Heart left ventricle (tissue), 16 donors: ENCODE measurements around the gene OR10H1. TPM values are rescaled to one million over a fixed set of nuclear protein-coding genes. Genes with fewer than 3 reads are reported as not detected.
"Not testable (repeated sequence)": the region's sequence is repeated elsewhere in the genome, so short reads cannot be mapped to it uniquely, and the experiment has no call there.

Experiments
- ATAC-seq, 4 donors: fragments of 200-7000 bp; cut with Tn5 transposase; one replicate each; pipeline ENCODE4 v1.9.1; 2020 to 2022; ENCODE audit warnings: moderate library complexity in 4 of 4, mild to moderate bottlenecking in 3 of 4, moderate number of reproducible peaks in 1 of 4
- DNase-seq, 5 donors: peaks; one replicate each; pipeline ENCODE4 v3.0.0-alpha.2; 2020
- H3K27ac ChIP-seq, 12 donors: fragments of 200-600 bp; sonication (generic) in 4 of 12; one replicate each; pipeline versions ENCODE4 v1.5.0 to v1.8.0; 2016 to 2022; ENCODE audit warnings: mild to moderate bottlenecking in 2 of 12
- H3K27me3 ChIP-seq, 9 donors: fragments of 200-600 bp; sonication (generic) in 2 of 9; one replicate each; pipeline versions ENCODE4 v1.5.1 to v1.8.0; 2016 to 2022; ENCODE audit warnings: mild to moderate bottlenecking in 3 of 9
- H3K36me3 ChIP-seq, 9 donors: fragments of 200-600 bp; sonication (generic) in 2 of 9; one replicate each; pipeline versions ENCODE4 v1.5.0 to v1.8.0; 2018 to 2022; ENCODE audit warnings: mild to moderate bottlenecking in 2 of 9
- H3K4me1 ChIP-seq, 12 donors: fragments of 200-600 bp; sonication (generic) in 4 of 12; one replicate each; pipeline versions ENCODE4 v1.5.0 to v1.8.0; 2016 to 2022; ENCODE audit warnings: mild to moderate bottlenecking in 3 of 12
- H3K4me3 ChIP-seq, 12 donors: fragments of 200-600 bp; sonication (generic) in 4 of 12; one replicate each; pipeline versions ENCODE4 v1.5.0 to v1.8.0; 2017 to 2022; ENCODE audit warnings: mild to moderate bottlenecking in 9 of 12, moderate library complexity in 4 of 12
- H3K9me3 ChIP-seq, 12 donors: fragments of 200-600 bp; sonication (generic) in 4 of 12; one replicate each; pipeline versions ENCODE4 v1.5.0 to v1.8.0; 2016 to 2022; ENCODE audit warnings: mild to moderate bottlenecking in 1 of 12
- POLR2A ChIP-seq, 2 donors: fragments of 450-650 bp; IDR thresholded peaks; one replicate each; pipeline ENCODE4 v1.6.1; 2017; ENCODE audit warnings: antibody characterized with exemption in 2 of 2, mild to moderate bottlenecking in 2 of 2, moderate library complexity in 2 of 2
- WGBS, 4 donors: extraction: QIAGEN DNeasy Blood & Tissue Kit in 2 of 4; methylation state at CpG; one replicate each; pipeline versions ENCODE4 v1.1.5 to v1.1.7; 2013 to 2018; 5-methylcytosine and 5-hydroxymethylcytosine counted together
- intact Hi-C, 10 donors: fragments of 100-400 bp; cut with DNase I; formaldehyde crosslinking; loops; one replicate each; pipeline versions ENCODE4 v1.11.1 to v1.14.2; 2022
- polyA plus RNA-seq, 2 donors: library from polyadenylated mRNA; stranded (reverse); fragments of 200-250 nt; gene quantifications; one replicate each; pipeline ENCODE4 v1.2.3, GENCODE V29; 2013
- total RNA-seq, 9 donors: library from RNA; depleted of rRNA in 2 of 9; stranded (reverse); fragments of >200 nt in 2 of 9; fragmentation: NEBNext Ultra II Directional in 3 of 9; extraction: Animal tissue kit (Norgen Biotek cat#: 25700) in 3 of 9; gene quantifications; one replicate each; pipeline versions ENCODE4 v1.1.0 to v1.2.4, GENCODE V29; 2016 to 2023
- TF ChIP-seq, protein P1 (sequence below), 12 donors: fragments of 200-600 bp; sonication (generic) in 4 of 12; IDR thresholded peaks; one replicate each; pipeline versions ENCODE4 v1.5.0 to v1.8.0; 2018 to 2022; ENCODE audit warnings: antibody characterized with exemption in 12 of 12, mild to moderate bottlenecking in 5 of 12
- donor health status: ischemic (EF 13 %, LVEDD 7.1; RV severe dilation, severe dysfunction).
- donor health status: healthy with polysubstance abuse.
- donor health status: DM: no; HTN: yes; CAD: no.
- donor health status: DM: no; HTN: no; CAD: no.
- donor health status: ischemic (EF 25% LVEDD 6.9; RV normal size, moderate dysfunction).
- donor health status: ischemic (EF 25% LVEDD 5.7; RV mildly dilated, moderate dysfunction).
- donor health status: healthy.
- donor health status: DM: yes; HTN: yes; CAD: no.
- donor health status: ischemic (EF 35%, LVEDD 5.7; RV mildly dilated, moderate dysfunction).
- donor health status: nonischemic (EF 11% LVEDD 7.7; RV severe dilation, severe dysfunction).
- donor health status: DM: yes; HTN: yes; CAD: no.
- donor health status: PGD.
- donor health status: ischemic (EF 29% LVEDD 5.4; RV normal size, mild dysfunction).
- donor health status: nonischemic (EF 23%, LVEDD 6.1; RV moderate dilation, normal function).

OR10H1 gene
- total and polyA plus RNA-seq, 11 donors = 0.07 TPM; not detected in 10

- Histone ChIP-seq H3K4me3 (no peak overlapping the region), H3K27ac (no peak overlapping the region), H3K4me1 (peaks cover 0 to 15% (median 5%) of the 10 kb centered on the region in 12 donors), H3K27me3 (no peaks in the 10 kb centered on the region), H3K9me3 (no peaks in the 10 kb centered on the region), H3K36me3 (no peaks in the 10 kb centered on the region)
- ATAC-seq (no peak), DNase-seq (no peak)
- intact Hi-C loops = no loop called here
- TF ChIP-seq, protein P1, sequence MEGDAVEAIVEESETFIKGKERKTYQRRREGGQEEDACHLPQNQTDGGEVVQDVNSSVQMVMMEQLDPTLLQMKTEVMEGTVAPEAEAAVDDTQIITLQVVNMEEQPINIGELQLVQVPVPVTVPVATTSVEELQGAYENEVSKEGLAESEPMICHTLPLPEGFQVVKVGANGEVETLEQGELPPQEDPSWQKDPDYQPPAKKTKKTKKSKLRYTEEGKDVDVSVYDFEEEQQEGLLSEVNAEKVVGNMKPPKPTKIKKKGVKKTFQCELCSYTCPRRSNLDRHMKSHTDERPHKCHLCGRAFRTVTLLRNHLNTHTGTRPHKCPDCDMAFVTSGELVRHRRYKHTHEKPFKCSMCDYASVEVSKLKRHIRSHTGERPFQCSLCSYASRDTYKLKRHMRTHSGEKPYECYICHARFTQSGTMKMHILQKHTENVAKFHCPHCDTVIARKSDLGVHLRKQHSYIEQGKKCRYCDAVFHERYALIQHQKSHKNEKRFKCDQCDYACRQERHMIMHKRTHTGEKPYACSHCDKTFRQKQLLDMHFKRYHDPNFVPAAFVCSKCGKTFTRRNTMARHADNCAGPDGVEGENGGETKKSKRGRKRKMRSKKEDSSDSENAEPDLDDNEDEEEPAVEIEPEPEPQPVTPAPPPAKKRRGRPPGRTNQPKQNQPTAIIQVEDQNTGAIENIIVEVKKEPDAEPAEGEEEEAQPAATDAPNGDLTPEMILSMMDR (IDR thresholded peaks at IDR 0.05) = no peak
- no peak for TF ChIP-seq POLR2A (IDR thresholded peaks at IDR 0.05)
- 89 to 94% (median 92%) methylated on average over 3 of the region's 3 CpGs for WGBS, 4 donors
Observed at GRCh38 chr19:15838351-15838750, 22.9 kb upstream of the OR10H1 start.

GRCh38 chr19:15837221-15837731 is 21.8 kb upstream of the OR10H1 start:
- H3K4me1 ChIP-seq = peaks cover 0 to 15% (median 5%) of the 10 kb centered on the region in 12 donors
- peak overlapping the region; percentile 87 to 100 (median 94) for H3K27ac ChIP-seq
- peak in 2 of 5 donors; percentile 12 to 37 for DNase-seq
- H3K27me3 ChIP-seq = no peaks in the 10 kb centered on the region
- peak in 3 of 4 donors; percentile 8 to 30 (median 19) for ATAC-seq
- H3K36me3 ChIP-seq = no peaks in the 10 kb centered on the region
- no peak for TF ChIP-seq POLR2A (IDR thresholded peaks at IDR 0.05)
- TF ChIP-seq, protein P1 (IDR thresholded peaks at IDR 0.05) = no peak
- H3K9me3 ChIP-seq = no peaks in the 10 kb centered on the region
- H3K4me3 ChIP-seq = peak overlapping the region; percentile 53 to 99 (median 77)
- WGBS, 4 donors = 1 to 2% (median 1%) methylated on average over 9 of the region's 9 CpGs
- intact Hi-C loops = no loop called here

DNA sequence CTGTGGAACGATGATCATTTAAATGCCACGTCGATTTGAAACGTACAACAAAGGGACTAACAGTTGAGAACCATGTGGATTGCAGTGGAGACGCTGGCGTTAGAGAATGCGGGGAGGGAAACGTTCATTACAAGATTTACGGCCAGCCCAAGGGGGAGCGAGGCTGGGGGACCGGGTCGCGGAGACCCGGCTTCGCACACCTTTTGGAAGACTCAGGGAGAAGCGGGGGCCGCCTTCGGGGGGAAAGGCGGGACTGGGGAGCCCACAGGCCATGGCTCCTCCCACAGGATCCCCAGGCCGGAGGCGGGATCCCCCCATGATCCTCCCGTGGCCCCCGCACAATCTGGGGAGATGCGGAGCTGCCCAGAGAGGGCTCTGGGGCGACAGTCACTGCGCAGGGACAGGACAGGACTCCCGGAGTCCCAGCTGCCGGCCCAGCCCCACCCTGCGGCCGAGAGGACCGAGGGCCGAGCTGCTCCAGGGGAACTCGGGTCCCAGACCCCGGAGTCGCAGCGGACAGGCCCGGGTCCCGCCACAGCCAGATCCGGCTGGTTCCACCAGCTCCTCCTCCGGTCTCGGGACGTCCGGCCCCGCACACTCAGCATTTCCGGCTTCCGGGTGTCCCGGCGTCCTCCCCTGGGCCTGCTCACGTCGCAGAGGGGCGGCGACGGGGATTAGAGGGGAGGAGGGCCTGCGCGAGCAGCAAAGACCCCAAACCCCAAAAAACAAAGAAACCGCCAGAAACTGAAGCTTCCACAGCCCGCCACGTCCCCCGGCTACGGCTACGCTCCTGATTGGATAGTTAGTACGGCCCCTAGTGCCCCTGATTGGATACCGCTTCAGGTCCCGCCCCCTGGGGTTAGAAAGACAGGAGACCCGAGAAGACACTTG is 21.1 kb upstream of the OR10H1 start:
- intact Hi-C loops = no loop called here
- 0 to 1% (median 1%) methylated on average over 44 to 65 of the region's 65 CpGs for WGBS, 4 donors
- no peaks in the 10 kb centered on the region for H3K27me3 ChIP-seq

DNA sequence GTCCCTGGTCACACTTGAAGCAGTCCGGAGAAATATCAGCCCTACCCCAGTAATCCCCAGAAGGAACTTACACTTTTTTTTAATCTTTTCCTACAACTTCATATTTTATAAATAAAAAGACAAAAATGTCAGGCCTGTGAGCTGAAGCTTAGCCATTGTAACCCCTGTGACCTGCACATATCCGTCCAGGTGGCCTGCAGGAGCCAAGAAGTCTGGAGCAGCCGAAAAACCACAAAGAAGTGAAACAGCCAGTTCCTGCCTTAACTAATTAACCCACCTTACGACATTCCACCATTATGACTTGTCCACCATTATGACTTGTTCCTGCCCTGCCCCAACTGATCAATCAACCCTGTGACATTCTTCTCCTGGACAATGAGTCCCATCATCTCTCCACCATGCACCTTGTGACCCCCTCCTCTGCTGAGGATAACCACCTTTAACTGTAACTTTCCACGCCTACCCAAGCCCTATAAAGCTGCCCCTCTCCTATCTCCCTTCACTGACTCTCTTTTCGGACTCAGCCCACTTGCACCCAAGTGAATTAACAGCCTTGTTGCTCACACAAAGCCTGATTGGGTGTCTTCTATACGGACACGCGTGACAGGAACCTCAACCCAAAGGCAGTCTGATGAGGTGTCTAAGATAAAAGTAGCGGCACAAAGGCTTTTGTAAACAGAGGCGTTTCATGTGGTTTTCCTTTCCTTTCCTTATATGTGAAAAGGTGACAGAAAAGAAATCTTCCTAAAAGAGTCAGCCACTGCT is 20.3 kb upstream of the OR10H1 start:
- H3K27me3 ChIP-seq, intact Hi-C loops, H3K36me3 ChIP-seq, H3K9me3 ChIP-seq, DNase-seq, ATAC-seq: not testable (repeated sequence)
- Histone ChIP-seq H3K27ac (peak overlapping the region; percentile 87 to 100 (median 94)), H3K4me1 (peaks cover 0 to 15% (median 5%) of the 10 kb centered on the region in 12 donors), H3K4me3 (peak overlapping the region; percentile 53 to 99 (median 77))
- 41 to 49% (median 45%) methylated on average over 11 of the region's 11 CpGs for WGBS, 4 donors

More for the DNA sequence above, 21.1 kb upstream of the OR10H1 start:
- Histone ChIP-seq H3K36me3 (no peaks in the 10 kb centered on the region), H3K9me3 (no peaks in the 10 kb centered on the region), H3K27ac (peak overlapping the region; percentile 87 to 100 (median 94)), H3K4me3 (peak overlapping the region; percentile 53 to 99 (median 77)), H3K4me1 (peaks cover 0 to 15% (median 5%) of the 10 kb centered on the region in 12 donors)
- ATAC-seq (peak; percentile 99 to 100 (median 100)), DNase-seq (peak; percentile 96 to 99 (median 98))
- TF ChIP-seq, protein P1 (IDR thresholded peaks at IDR 0.05) = no peak
- TF ChIP-seq POLR2A (IDR thresholded peaks at IDR 0.05) = peak in 1 of 2 donors; percentile 88

DNA sequence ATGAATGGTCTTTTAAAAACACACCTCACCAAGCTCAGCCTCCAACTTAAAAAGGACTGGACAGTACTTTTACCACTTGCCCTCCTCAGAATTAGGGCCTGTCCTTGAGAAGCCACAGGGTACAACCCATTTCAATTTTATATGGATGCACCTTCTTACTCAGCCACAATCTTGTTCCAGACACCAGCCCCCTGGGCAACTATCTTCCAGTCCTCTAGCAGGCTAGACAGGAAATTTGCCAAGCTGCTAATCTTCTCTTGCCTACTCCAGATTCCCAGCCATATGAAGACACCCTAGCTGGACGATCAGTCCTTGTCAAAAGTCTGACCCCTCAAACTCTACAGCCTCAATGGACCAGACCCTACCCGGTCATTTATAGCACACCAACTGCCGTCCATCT is 18.8 kb upstream of the OR10H1 start:
- H3K9me3 ChIP-seq, H3K36me3 ChIP-seq, H3K4me3 ChIP-seq, H3K27me3 ChIP-seq, DNase-seq, ATAC-seq, H3K27ac ChIP-seq, intact Hi-C loops: not testable (repeated sequence)
- H3K4me1 ChIP-seq = peaks cover 0 to 15% (median 5%) of the 10 kb centered on the region in 12 donors
- 85 to 97% (median 89%) methylated on average over 3 of the region's 3 CpGs for WGBS, 4 donors
